Measurements from ENCODE around the gene UBTD2.

DNA sequence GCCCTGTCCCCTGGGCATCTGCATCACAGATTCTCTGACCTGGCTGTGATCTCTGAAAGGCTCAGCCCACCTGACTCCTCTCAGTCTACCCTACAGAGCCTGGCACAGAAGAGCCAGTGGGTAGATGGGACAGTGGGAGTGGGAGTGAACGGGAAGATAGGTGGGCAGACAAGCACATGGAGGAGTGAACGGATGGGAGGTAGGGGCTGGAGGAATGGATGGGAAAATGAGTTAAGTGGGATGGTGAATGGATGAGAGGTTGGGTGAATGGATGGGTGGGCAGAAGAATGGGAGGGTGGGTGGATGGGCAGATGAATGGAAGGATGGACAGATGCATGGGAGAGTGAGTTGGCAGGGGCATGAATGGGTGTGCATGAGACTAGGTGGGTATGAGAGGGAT, 114.3 kb downstream of the UBTD2 start:
- no peak for TF ChIP-seq EZH2 (IDR thresholded peaks at IDR 0.05; ENCODE audit: borderline replicate concordance, low read depth, low read length, severe bottlenecking)
- TF ChIP-seq, protein P1, sequence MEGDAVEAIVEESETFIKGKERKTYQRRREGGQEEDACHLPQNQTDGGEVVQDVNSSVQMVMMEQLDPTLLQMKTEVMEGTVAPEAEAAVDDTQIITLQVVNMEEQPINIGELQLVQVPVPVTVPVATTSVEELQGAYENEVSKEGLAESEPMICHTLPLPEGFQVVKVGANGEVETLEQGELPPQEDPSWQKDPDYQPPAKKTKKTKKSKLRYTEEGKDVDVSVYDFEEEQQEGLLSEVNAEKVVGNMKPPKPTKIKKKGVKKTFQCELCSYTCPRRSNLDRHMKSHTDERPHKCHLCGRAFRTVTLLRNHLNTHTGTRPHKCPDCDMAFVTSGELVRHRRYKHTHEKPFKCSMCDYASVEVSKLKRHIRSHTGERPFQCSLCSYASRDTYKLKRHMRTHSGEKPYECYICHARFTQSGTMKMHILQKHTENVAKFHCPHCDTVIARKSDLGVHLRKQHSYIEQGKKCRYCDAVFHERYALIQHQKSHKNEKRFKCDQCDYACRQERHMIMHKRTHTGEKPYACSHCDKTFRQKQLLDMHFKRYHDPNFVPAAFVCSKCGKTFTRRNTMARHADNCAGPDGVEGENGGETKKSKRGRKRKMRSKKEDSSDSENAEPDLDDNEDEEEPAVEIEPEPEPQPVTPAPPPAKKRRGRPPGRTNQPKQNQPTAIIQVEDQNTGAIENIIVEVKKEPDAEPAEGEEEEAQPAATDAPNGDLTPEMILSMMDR (IDR thresholded peaks at IDR 0.05; ENCODE audit: borderline replicate concordance, extremely low read depth, low read length, poor library complexity, severe bottlenecking), result no peak
